Spleen (tissue), 11 donors: ENCODE data around the gene TGFBRAP1. TPM values are rescaled to one million over a fixed set of nuclear protein-coding genes. Genes with fewer than 3 reads are reported as not detected.

Experiments
- DNase-seq: peaks from one replicate; pipeline ENCODE4 v3.0.0-alpha.2; 2020
- H3K27ac ChIP-seq, 8 donors: fragments of 200-600 bp; sonication (generic) in 7 of 8; 1 replicate in 4 of 8; 2 replicates in 4 of 8; pipeline versions ENCODE4 v1.5.0 to v1.8.0; 2016 to 2021; ENCODE audit warnings: inconsistent platforms in 4 of 8, mild to moderate bottlenecking in 4 of 8, moderate library complexity in 1 of 8
- H3K27me3 ChIP-seq, 7 donors: fragments of 200-600 bp; sonication (generic) in 6 of 7; replicated peaks in 1 of 7; 1 replicate in 4 of 7; 2 replicates in 3 of 7; pipeline versions ENCODE4 v1.5.0 to v1.8.0; 2016 to 2021; ENCODE audit warnings: inconsistent platforms in 3 of 7, mild to moderate bottlenecking in 1 of 7
- H3K36me3 ChIP-seq, 6 donors: fragments of 200-600 bp; sonication (generic) in 5 of 6; 1 replicate in 4 of 6; 2 replicates in 2 of 6; pipeline versions ENCODE4 v1.5.0 to v1.8.0; 2016 to 2021; ENCODE audit warnings: inconsistent platforms in 2 of 6
- H3K4me1 ChIP-seq, 6 donors: fragments of 200-600 bp; sonication (generic) in 5 of 6; 1 replicate in 3 of 6; 2 replicates in 3 of 6; pipeline versions ENCODE4 v1.5.0 to v1.8.0; 2016 to 2021; ENCODE audit warnings: inconsistent platforms in 3 of 6
- H3K4me3 ChIP-seq, 8 donors: fragments of 200-600 bp; sonication (generic) in 7 of 8; 1 replicate in 4 of 8; 2 replicates in 4 of 8; pipeline versions ENCODE4 v1.5.0 to v1.8.0; 2016 to 2021; ENCODE audit warnings: inconsistent platforms in 4 of 8, mild to moderate bottlenecking in 4 of 8, moderate library complexity in 2 of 8
- H3K9me3 ChIP-seq, 8 donors: fragments of 200-600 bp; sonication (generic) in 7 of 8; 1 replicate in 4 of 8; 2 replicates in 4 of 8; pipeline versions ENCODE4 v1.5.0 to v1.8.0; 2016 to 2021; ENCODE audit warnings: inconsistent platforms in 4 of 8
- CTCF ChIP-seq, 11 experiments: fragments of 200-600 bp in 7 of 11; fragments of 450-650 bp in 4 of 11; sonication (generic) in 4 of 11; IDR thresholded peaks in 8 of 11; conservative IDR thresholded peaks in 3 of 11; 1 replicate in 7 of 11; 2 replicates in 4 of 11; pipeline versions ENCODE4 v1.4.0 to v1.8.0; 2016 to 2021; ENCODE audit warnings: antibody characterized with exemption in 11 of 11, inconsistent platforms in 4 of 11, mild to moderate bottlenecking in 1 of 11
- POLR2A ChIP-seq, 3 donors: fragments of 450-650 bp; IDR thresholded peaks; one replicate each; pipeline ENCODE4 v1.5.1; 2017; ENCODE audit warnings: antibody characterized with exemption in 3 of 3, mild to moderate bottlenecking in 1 of 3
- POLR2AphosphoS5 ChIP-seq, 3 donors: sonication (generic); formaldehyde crosslinking; IDR thresholded peaks; one replicate each; pipeline ENCODE4 v1.5.1; 2017; ENCODE audit warnings: antibody characterized with exemption in 3 of 3
- WGBS, 5 donors: extraction: QIAGEN DNeasy Blood & Tissue Kit in 3 of 5; methylation state at CpG; one replicate each; pipeline versions ENCODE4 v1.1.5 to v1.1.7; 2013 to 2018; 5-methylcytosine and 5-hydroxymethylcytosine counted together
- intact Hi-C: fragments of 100-400 bp; cut with DNase I; formaldehyde crosslinking; loops from one replicate; pipeline ENCODE4 v1.15.0; 2023; ENCODE audit warnings: low total_unique reads
- polyA plus RNA-seq, 3 donors: library from polyadenylated mRNA; stranded (reverse); fragments of 200-250 nt; gene quantifications; one replicate each; pipeline ENCODE4 v1.2.1, GENCODE V29; 2013
- total RNA-seq, 7 donors: library from RNA; depleted of rRNA in 3 of 7; stranded (reverse); fragments of >200 nt in 3 of 7; fragmentation: NEBNext Ultra II Directional in 4 of 7; extraction: Animal tissue kit (Norgen Biotek cat#: 25700) in 4 of 7; gene quantifications; one replicate each; pipeline versions ENCODE4 v1.1.0 to v1.2.1, GENCODE V29; 2016 to 2021
- donor health status: healthy with polysubstance abuse.
- donor health status: DM: no; HTN: no; CAD: no; lungs with moderate emphysema.
- donor health status: DM: no; HTN: no; CAD: no.
- donor health status: Bipolar disorder and iron deficiency.
- donor health status: healthy.
- donor health status: DM: no; HTN: no; CAD: no.
- donor health status: DM: yes; HTN: yes; CAD: no.

Gene TGFBRAP1
- total and polyA plus RNA-seq, 10 donors, result 4.6 to 32.7 (median 21.8) TPM

- no peak overlapping the region for H3K4me3 ChIP-seq
- no peaks in the 10 kb centered on the region for H3K9me3 ChIP-seq
- peaks cover 0 to 27% (median 0%) of the 10 kb centered on the region in 6 donors for H3K36me3 ChIP-seq
- H3K27me3 ChIP-seq, result no peaks in the 10 kb centered on the region
- no peak for TF ChIP-seq POLR2AphosphoS5 (IDR thresholded peaks at IDR 0.05)
- TF ChIP-seq CTCF (IDR thresholded peaks at IDR 0.05 in 8 of 11, conservative IDR thresholded peaks at IDR 0.05 in 3 of 11), result no peak
- TF ChIP-seq POLR2A (IDR thresholded peaks at IDR 0.05), result no peak
- no peak for DNase-seq
- 81 to 92% (median 87%) methylated on average over 8 of the region's 8 CpGs for WGBS, 5 donors
- H3K4me1 ChIP-seq, result peaks cover 0 to 24% (median 16%) of the 10 kb centered on the region in 6 donors
- intact Hi-C loops, result loop anchor here (5.0 kb wide), 1 partner anchor 153 kb away; no protein-coding TSS in a partner anchor
- H3K27ac ChIP-seq, result no peak overlapping the region
Measured at GRCh38 chr2:105368759-105369408, 39.3 kb upstream of the TGFBRAP1 start.

DNA sequence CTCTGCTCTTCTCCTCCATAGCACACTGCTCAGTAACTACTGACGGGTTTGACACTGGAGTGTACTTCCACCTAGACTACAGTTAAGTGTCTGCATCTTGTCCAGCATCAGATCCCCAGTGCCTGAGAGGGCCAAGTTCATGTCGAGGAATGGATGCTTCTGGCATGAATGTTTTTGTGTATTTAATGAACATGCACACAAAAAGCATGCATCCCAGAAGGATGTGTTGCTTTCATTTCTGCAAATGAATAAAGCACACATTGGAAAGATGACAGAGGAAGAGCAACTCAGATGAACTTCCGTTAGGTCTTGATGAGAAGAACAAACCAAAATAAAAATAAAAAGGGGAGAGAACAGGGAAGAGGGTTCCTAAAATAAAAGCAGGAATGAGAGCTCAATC, 35.7 kb upstream of the TGFBRAP1 start:
- no peak for DNase-seq
- WGBS, 5 donors, result 81 to 89% (median 85%) methylated on average over 3 of the region's 3 CpGs
- Histone ChIP-seq H3K4me1 (peaks cover 0 to 19% (median 7%) of the 10 kb centered on the region in 6 donors), H3K27ac (no peak overlapping the region), H3K27me3 (no peaks in the 10 kb centered on the region), H3K4me3 (no peak overlapping the region), H3K9me3 (no peaks in the 10 kb centered on the region), H3K36me3 (peaks cover 0 to 61% (median 8%) of the 10 kb centered on the region in 6 donors)
- TF ChIP-seq POLR2A (IDR thresholded peaks at IDR 0.05) (no peak), POLR2AphosphoS5 (IDR thresholded peaks at IDR 0.05) (no peak), CTCF (IDR thresholded peaks at IDR 0.05 in 8 of 11, conservative IDR thresholded peaks at IDR 0.05 in 3 of 11) (no peak)
- intact Hi-C loops, result loop anchor here (5.0 kb wide), 1 partner anchor 157 kb away; no protein-coding TSS in a partner anchor

DNA sequence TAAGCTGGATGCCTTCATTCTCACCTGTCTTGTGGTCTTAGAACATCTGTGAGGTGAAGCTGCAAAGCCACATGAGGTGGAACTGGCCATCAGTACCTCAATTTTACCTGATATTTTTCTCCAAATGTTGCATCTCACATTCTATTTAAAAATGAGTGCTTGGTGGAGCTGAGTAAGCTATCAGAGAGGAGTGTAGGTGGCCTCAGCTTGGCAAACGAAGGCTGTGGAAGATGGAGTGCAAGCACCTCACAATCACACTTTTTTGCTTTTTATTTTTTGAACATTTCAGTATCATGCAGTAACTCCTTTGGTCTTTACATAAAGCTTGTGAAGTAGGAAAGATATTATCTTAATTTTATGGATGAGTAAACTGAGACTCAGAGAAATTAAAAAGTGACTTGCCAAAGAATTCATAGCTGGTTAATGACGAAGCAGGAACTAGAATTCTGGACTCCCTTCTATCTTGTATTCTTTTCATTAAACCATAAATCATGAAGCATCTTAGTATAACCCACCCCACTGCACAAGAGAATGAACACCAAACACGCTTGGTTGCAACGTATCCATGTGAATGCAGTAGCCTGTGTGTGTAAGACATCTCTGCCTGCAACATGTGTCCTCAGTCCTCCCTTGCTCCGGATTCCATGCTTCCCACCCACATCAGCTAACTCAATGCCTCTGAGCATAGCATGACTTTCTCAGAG, 35.1 kb upstream of the TGFBRAP1 start:
- peaks cover 0 to 67% (median 11%) of the 10 kb centered on the region in 6 donors for H3K36me3 ChIP-seq
- H3K4me1 ChIP-seq, result peaks cover 0 to 13% (median under 1%) of the 10 kb centered on the region in 6 donors
- TF ChIP-seq POLR2AphosphoS5 (IDR thresholded peaks at IDR 0.05), result no peak
- no peak for TF ChIP-seq POLR2A (IDR thresholded peaks at IDR 0.05)
- no peak for TF ChIP-seq CTCF (IDR thresholded peaks at IDR 0.05 in 8 of 11, conservative IDR thresholded peaks at IDR 0.05 in 3 of 11)
- H3K9me3 ChIP-seq, result no peaks in the 10 kb centered on the region
- DNase-seq, result no peak
- WGBS, 5 donors, result 78 to 91% (median 85%) methylated on average over 5 of the region's 5 CpGs
- no peaks in the 10 kb centered on the region for H3K27me3 ChIP-seq
- no peak overlapping the region for H3K27ac ChIP-seq
- no peak overlapping the region for H3K4me3 ChIP-seq
- intact Hi-C loops, result loop anchor here (5.0 kb wide), 1 partner anchor 158 kb away; no protein-coding TSS in a partner anchor
